Measurements from ENCODE around the gene ZNF860.
A peak's percentile ranks its signal among the peaks of the same experiment; 100 is the strongest.

Gene ZNF860

DNA sequence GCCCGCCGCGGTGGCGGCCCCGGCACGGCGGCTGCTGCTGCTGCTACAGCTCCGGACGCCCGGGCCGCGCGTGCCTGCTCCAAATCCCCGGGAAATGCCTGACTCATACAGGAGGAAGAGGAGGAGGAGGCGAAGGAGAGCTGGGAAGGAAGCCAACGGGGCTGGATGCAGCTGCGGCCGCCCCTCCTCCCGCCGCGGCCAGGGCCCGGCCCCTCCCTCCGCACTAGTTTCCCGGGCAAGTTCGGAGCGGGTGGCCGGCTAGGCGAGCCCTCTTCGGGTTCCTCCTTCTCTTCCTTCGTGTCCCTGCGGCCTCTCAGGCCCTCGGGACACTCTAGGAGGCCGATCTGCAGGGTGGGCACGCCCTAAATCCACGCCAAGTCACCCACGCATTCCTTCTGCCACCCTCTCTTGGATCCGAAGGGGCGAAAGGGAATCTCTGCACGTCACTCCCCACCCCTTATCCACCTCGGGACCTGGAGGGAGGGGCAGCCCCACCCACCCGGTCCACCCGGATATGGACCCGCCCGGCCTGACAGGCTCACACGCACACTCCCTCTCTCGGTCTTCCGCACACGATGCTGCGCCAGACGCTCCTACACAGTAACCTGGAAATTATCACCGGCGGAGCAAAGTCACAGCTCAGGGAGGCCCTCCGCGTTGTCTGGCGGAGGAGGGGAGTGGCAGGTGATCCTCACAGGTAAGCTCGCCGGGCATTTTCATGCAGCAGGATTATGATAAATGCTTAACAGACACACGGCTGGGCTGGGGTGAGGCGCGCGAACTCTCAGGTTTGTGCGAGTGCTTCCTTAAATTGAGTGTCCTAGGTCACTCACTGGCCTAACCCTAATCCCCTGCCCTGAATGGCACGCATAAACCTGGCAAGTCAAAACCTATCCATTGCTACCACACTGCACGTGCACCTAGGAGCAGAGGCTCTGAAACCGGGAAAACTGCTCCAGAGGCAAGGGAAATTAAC is at the start of gene ZNF860, which contains the start of gene OSBPL10:
Gene ZNF860 (plus strand): TSS at position 545 of the 976 bp plus-strand sequence. CDS start 7,330 bp downstream, outside the sequence.
Gene OSBPL10 (minus strand): TSS at position 57 of the 976 bp plus-strand sequence. CDS start 83 bp downstream, outside the sequence.
- TF ChIP-seq POLR2A (IDR thresholded peaks at IDR 0.05; ENCODE audit: low read depth, low read length) = peak; percentile 55
- peak; percentile 30 for FAIRE-seq
- peak; percentile 69 for DNase-seq (ENCODE audit: insufficient read length, low spot score)

DNA sequence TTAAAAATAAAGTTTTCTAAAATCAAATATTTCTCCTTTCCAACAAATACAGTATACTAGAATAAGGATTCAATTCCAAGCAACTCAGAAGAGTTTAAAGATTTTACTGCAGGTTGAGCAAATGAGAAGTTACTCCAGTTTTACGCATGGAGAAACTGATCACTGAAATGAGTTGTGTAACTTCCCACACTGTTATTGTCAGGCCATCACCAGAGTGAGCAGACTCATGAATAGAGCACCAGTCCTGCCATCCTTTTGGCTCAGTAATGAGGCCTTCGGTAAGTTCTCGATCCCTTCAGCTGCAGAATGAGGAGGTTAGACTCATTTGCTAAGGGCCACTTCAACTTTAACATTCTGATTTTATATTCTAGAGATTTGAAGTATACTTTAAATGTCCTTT is 48.6 kb upstream of the ZNF860 start:
- FAIRE-seq = no peak
- no peak for DNase-seq (ENCODE audit: insufficient read length, low spot score)
- no peak for TF ChIP-seq POLR2A (IDR thresholded peaks at IDR 0.05; ENCODE audit: low read depth, low read length)

GRCh38 chr3:31934018-31934417 is 47.5 kb upstream of the ZNF860 start:
- no peak for TF ChIP-seq POLR2A (IDR thresholded peaks at IDR 0.05; ENCODE audit: low read depth, low read length)
- DNase-seq (ENCODE audit: insufficient read length, low spot score) (no peak), FAIRE-seq (no peak)

DNA sequence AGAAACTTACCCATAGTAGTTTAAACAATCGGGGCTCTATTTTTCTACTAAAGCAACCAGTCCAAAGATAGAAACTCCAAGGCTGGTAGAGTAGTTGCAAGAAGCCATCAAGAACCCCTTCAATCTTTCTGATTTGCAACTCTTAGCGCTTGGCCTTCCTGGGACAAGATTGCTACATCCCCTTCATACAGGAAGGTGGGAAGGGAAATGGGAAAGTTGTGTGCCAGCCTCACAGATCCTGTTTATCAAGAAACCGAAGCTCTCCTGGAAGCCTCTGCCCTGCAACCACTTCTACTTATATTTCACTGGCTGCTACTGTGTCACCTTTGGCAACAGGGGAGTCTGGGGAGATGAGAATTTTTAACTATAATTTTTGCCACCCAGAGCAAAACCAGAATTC is 46.7 kb upstream of the ZNF860 start:
- DNase-seq (ENCODE audit: insufficient read length, low spot score) (no peak), FAIRE-seq (no peak)
- no peak for TF ChIP-seq POLR2A (IDR thresholded peaks at IDR 0.05; ENCODE audit: low read depth, low read length)

DNA sequence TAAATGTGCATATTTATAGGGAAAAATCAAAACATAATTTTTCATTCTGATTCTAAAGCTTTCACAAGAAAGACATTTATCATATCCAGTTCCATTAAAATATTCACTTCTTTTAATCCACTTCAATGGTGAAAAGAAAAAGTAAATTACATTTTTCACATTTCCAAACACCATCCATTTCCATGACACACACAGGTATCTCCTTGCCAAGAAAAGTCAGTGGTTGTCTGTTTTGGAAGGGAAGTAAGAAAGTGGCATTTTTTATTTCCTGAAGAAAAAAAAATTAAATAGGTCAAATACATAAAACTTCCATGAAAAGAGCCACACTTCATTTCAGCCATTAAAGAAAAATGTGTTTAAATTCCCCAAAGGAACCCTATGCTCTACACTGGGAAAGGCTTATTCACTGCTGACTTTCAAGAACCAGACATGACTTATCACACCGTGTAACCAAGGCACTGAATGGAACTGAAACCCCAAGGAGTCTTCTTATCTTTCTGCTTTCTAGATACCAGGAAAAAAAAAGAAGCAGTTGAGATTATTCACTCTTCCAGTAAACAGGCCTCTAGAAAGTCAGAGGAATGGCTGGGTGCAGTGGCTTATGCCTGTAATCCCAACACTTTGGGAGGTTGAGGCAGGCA is 45.0 kb upstream of the ZNF860 start:
- DNase-seq (ENCODE audit: insufficient read length, low spot score) (no peak), FAIRE-seq (no peak)
- TF ChIP-seq POLR2A (IDR thresholded peaks at IDR 0.05; ENCODE audit: low read depth, low read length) = no peak

GRCh38 chr3:31937225-31937624 is 44.3 kb upstream of the ZNF860 start:
- no peak for TF ChIP-seq POLR2A (IDR thresholded peaks at IDR 0.05; ENCODE audit: low read depth, low read length)
- DNase-seq (ENCODE audit: insufficient read length, low spot score) (no peak), FAIRE-seq (no peak)

DNA sequence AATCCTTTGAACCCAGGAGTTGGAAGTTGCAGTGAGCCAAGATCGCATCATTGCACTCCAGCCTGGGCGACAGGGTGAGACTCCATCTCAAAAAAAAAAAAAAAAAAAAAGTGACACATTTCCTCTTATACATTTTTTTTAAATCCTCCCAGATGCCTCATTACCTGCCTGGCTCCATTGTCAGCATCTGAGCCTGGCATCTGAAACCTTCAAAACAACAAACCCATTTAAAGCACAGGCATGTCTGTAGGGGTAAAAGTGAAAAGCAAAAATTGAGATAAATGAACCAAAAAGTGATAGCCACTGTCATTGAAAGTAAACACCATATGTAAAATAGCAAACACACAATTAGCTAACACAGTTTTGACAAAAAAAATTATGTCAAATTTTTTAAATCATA is 39.1 kb upstream of the ZNF860 start:
- TF ChIP-seq POLR2A (IDR thresholded peaks at IDR 0.05; ENCODE audit: low read depth, low read length) = no peak
- DNase-seq (ENCODE audit: insufficient read length, low spot score) (no peak), FAIRE-seq (no peak)

GRCh38 chr3:31943041-31943440 is 38.5 kb upstream of the ZNF860 start:
- TF ChIP-seq POLR2A (IDR thresholded peaks at IDR 0.05; ENCODE audit: low read depth, low read length) = no peak
- FAIRE-seq (no peak), DNase-seq (ENCODE audit: insufficient read length, low spot score) (no peak)

DNA sequence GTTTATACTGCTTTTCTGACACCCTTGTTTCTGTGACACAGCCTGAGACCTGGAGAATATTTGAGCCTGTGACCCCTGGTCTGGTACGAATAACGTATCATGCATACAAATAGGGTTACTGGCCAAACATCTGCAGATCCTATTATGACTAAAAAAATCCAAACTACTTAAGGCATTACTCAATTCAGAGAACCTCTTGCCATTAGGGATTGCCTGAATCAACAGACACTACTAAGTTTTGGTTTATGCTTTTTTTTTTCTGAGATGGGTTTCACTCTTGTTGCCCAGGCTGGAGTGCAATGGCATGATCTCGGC is 35.9 kb upstream of the ZNF860 start:
- no peak for TF ChIP-seq POLR2A (IDR thresholded peaks at IDR 0.05; ENCODE audit: low read depth, low read length)
- FAIRE-seq (no peak), DNase-seq (ENCODE audit: insufficient read length, low spot score) (no peak)

DNA sequence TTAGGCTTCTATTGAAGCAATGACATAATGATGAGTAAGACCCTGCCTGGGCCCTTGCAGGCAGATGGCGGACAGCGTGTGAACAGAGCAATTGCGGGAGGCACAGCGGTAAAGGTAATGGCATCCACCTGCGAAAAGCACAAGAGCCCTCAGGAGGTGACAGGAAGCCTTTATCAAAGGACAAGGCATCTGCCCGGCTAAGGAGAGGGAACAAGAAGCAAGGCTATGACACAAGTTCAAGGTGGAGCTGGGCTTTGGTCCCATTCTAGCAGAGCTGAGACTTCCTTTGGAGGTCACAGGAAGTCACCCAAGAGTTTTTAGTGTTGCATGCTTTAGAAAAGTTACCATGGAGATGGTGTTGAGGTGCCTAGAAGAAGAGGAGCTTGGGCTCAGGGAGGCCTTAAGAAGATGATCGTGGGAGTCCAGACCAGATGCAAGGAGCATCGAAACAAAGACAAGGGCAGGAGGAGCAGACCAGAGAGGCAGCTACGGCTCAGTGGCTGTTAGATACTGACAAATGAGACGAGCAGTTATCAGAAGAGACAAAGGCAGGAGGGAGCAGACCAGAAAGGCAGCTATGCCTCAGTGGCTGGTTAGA is 35.0 kb upstream of the ZNF860 start:
- FAIRE-seq (no peak), DNase-seq (ENCODE audit: insufficient read length, low spot score) (no peak)
- TF ChIP-seq POLR2A (IDR thresholded peaks at IDR 0.05; ENCODE audit: low read depth, low read length) = no peak

GRCh38 chr3:31947162-31947561 is 34.4 kb upstream of the ZNF860 start:
- TF ChIP-seq POLR2A (IDR thresholded peaks at IDR 0.05; ENCODE audit: low read depth, low read length) = no peak
- DNase-seq (ENCODE audit: insufficient read length, low spot score) = no peak
- FAIRE-seq = no peak

DNA sequence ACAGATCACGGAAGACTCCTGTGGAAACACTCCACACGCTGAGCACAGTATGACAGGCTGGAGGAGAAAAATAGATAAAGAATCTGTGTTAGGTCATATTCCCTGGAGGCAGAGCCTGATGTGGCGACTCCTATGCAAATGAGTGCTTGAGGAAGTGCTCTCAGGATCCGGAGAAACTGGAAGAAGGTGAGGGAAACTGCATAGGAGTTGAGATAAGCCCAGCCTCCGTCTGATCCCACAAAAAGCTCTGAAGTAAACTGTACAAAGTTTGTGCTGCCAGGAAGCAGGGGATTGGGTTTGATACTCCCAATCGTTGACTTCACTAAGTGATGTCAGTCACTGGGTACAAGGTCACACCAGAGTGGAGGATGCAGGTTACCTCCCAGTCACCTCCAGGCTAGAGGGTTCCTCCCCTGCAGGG is 33.9 kb upstream of the ZNF860 start:
- FAIRE-seq (no peak), DNase-seq (ENCODE audit: insufficient read length, low spot score) (no peak)
- TF ChIP-seq POLR2A (IDR thresholded peaks at IDR 0.05; ENCODE audit: low read depth, low read length) = no peak

DNA sequence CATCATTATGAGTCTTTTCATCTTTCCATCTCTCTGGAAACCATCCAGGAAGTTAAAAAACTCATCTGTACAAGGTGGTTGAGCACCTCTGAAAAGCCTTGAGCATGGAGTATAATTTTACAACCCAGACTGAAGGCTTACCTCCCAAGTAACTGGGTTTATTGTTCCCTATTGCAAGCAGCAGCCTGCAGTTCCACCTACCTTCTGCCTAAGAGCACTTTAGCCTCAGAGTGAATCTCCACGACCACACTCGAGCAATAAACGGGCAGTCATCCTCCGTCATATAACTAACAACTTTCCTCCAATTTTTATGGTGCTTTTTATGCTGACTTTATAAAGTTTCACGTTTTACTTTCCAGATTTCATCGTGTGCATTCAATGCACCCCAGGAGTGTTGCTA is 33.3 kb upstream of the ZNF860 start:
- FAIRE-seq (peak; percentile 11), DNase-seq (ENCODE audit: insufficient read length, low spot score) (no peak)
- no peak for TF ChIP-seq POLR2A (IDR thresholded peaks at IDR 0.05; ENCODE audit: low read depth, low read length)

DNA sequence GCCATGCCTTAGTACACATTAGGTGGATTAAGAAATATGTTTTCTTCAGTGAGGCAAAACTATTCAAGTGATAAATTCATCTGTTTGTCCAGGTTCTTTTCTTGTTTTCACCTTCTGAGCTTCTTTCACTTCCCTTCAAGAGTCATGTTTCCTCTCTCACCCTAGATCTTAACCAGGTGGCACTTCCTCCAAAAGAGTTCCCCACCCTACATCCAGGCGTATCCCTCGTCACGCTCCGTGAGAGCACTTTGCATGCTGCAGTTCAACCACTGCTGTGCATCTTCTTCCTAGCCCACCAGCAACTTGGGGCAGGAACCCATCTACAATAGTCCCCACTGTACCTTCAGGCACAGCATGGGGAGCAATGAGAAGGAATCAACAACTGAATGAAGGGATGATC is 29.3 kb upstream of the ZNF860 start:
- FAIRE-seq = no peak
- no peak for TF ChIP-seq POLR2A (IDR thresholded peaks at IDR 0.05; ENCODE audit: low read depth, low read length)
- no peak for DNase-seq (ENCODE audit: insufficient read length, low spot score)

Measured in H54 (cell line).